Activated CD4-positive, alpha-beta T cell treated with anti-CD3 and anti-CD28 coated beads, Interleukin-2, Interleukin-4, amounts not matched to agents 100 ng/mL and 50 ng/mL, durations not matched to agents 16 hours and 8 hours (primary cell): ENCODE data around the gene RSPO4.
A peak's percentile ranks its signal among the peaks of the same experiment; 100 is the strongest.

Source experiments
- DNase-seq: peaks from one replicate; pipeline ENCODE4 v3.0.0-alpha.2; 2020; ENCODE audit warnings: low spot score

Gene RSPO4

GRCh38 chr20:967796-968742, 34.0 kb downstream of the RSPO4 start:
- DNase-seq: peak; percentile 55

- DNase-seq: no peak
Observed at GRCh38 chr20:965956-966355, 36.2 kb downstream of the RSPO4 start.

- no peak for DNase-seq
Observed at GRCh38 chr20:963795-964194, 38.3 kb downstream of the RSPO4 start.

GRCh38 chr20:962683-963082, 39.4 kb downstream of the RSPO4 start:
- DNase-seq: no peak

GRCh38 chr20:962223-962622, 39.9 kb downstream of the RSPO4 start:
- no peak for DNase-seq

GRCh38 chr20:961768-962167, 40.3 kb downstream of the RSPO4 start:
- DNase-seq: no peak

- no peak for DNase-seq
Observed at GRCh38 chr20:959996-960615, 42.0 kb downstream of the RSPO4 start.

GRCh38 chr20:958936-959815, 42.9 kb downstream of the RSPO4 start:
- no peak for DNase-seq

- no peak for DNase-seq
Observed at GRCh38 chr20:957544-957943, 44.6 kb downstream of the RSPO4 start.

GRCh38 chr20:956330-956951, 45.7 kb downstream of the RSPO4 start:
- peak; percentile 75 for DNase-seq

GRCh38 chr20:955656-956055, 46.5 kb downstream of the RSPO4 start:
- DNase-seq: no peak

GRCh38 chr20:955111-955510, 47.0 kb downstream of the RSPO4 start:
- no peak for DNase-seq

GRCh38 chr20:953742-954141, 48.4 kb downstream of the RSPO4 start:
- no peak for DNase-seq

- no peak for DNase-seq
Observed at GRCh38 chr20:952196-952795, 49.8 kb downstream of the RSPO4 start.

GRCh38 chr20:951384-952169, 50.5 kb downstream of the RSPO4 start:
- no peak for DNase-seq

GRCh38 chr20:949717-950116, 52.4 kb downstream of the RSPO4 start:
- DNase-seq: no peak

- DNase-seq: no peak
Observed at GRCh38 chr20:946826-947225, 55.3 kb downstream of the RSPO4 start.

GRCh38 chr20:945841-946240, 56.3 kb downstream of the RSPO4 start:
- no peak for DNase-seq

GRCh38 chr20:944774-945410, 57.2 kb downstream of the RSPO4 start:
- DNase-seq: no peak

GRCh38 chr20:944148-944547, 58.0 kb downstream of the RSPO4 start:
- DNase-seq: no peak
